ENCODE measurements around the gene HLTF.

HLTF gene

DNA sequence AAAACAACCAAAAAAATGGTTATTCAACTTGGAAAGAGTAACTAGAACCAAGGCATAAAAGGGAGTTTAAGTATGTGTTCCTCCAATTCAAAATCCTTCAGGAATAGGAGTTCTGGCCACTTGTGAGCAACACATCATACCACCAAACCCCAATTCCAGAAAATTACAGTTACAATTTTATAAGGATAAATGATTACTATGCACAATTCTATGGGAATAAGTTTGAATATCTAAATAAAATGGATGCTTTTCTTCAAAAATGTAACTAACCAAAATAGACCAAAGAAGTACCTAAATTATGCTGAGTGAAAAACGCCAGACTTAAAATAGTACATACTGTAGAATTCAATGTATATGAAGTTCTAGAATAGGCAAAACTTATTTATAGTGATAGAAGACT is 4.6 kb downstream of the HLTF start:
- Histone ChIP-seq H3K4me2 (ENCODE audit: low read depth, low read length) (no peak overlapping the region), H3K27me3 (replicated peaks; ENCODE audit: insufficient read depth, low read length) (no peaks in the 10 kb centered on the region), H3K9me2 (replicated peaks; ENCODE audit: insufficient read depth, low read length) (no peaks in the 10 kb centered on the region), H4K20me1 (ENCODE audit: insufficient read depth, low read length) (no peaks in the 10 kb centered on the region), H3K4me3 (ENCODE audit: low read length) (no peak overlapping the region), H3K9me3 (replicated peaks; ENCODE audit: insufficient read depth, low read length) (no peaks in the 10 kb centered on the region), H3K27ac (ENCODE audit: low read length) (no peak overlapping the region), H3F3A (ENCODE audit: insufficient read depth, low read length) (no peaks in the 10 kb centered on the region), H3K9ac (ENCODE audit: low read length) (no peak overlapping the region), H3K36me3 (replicated peaks; ENCODE audit: insufficient read depth, low read length) (no peaks in the 10 kb centered on the region; the same call in 1 of the 2 replicates), H3K79me2 (ENCODE audit: low read length) (peaks cover 21% of the 10 kb centered on the region), H2AFZ (ENCODE audit: low read length) (no peak overlapping the region), H3K4me1 (ENCODE audit: low read length) (peaks cover 9% of the 10 kb centered on the region; the same call in 1 of the 2 replicates)
- no peak for TF ChIP-seq EZH2phosphoT487 (IDR thresholded peaks at IDR 0.05; ENCODE audit: low read length)
- no peak for TF ChIP-seq EZH2 (optimal IDR thresholded peaks at IDR 0.05; ENCODE audit: low read depth, low read length)
- TF ChIP-seq, protein P1, sequence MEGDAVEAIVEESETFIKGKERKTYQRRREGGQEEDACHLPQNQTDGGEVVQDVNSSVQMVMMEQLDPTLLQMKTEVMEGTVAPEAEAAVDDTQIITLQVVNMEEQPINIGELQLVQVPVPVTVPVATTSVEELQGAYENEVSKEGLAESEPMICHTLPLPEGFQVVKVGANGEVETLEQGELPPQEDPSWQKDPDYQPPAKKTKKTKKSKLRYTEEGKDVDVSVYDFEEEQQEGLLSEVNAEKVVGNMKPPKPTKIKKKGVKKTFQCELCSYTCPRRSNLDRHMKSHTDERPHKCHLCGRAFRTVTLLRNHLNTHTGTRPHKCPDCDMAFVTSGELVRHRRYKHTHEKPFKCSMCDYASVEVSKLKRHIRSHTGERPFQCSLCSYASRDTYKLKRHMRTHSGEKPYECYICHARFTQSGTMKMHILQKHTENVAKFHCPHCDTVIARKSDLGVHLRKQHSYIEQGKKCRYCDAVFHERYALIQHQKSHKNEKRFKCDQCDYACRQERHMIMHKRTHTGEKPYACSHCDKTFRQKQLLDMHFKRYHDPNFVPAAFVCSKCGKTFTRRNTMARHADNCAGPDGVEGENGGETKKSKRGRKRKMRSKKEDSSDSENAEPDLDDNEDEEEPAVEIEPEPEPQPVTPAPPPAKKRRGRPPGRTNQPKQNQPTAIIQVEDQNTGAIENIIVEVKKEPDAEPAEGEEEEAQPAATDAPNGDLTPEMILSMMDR (IDR thresholded peaks at IDR 0.05; ENCODE audit: low read length): no peak
- DNase-seq: no peak

DNA sequence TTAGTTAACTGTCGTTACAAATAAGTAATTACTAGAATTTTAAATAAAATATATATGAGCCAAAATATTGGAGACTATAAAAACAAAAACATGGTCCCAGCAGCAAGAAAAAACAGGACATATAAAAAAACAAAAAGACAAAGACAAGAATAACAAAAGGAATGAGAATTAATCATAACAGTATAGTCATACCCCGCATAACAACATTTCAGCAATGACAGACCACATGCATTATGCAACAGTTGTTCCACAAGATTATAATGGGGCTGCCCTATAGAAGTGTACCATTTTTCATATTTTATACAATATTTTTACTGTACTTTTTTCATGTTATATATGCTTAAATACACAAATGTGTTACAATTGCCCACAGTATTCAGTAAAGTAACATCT is 5.6 kb downstream of the HLTF start:
- Histone ChIP-seq H3K4me1 (ENCODE audit: low read length) (0 out of 2 replicates have a peak, but pooled peaks cover 6% of the 10 kb centered on the region), H3F3A (ENCODE audit: insufficient read depth, low read length) (no peaks in the 10 kb centered on the region), H3K36me3 (replicated peaks; ENCODE audit: insufficient read depth, low read length) (no peaks in the 10 kb centered on the region; the same call in 1 of the 2 replicates)

DNA sequence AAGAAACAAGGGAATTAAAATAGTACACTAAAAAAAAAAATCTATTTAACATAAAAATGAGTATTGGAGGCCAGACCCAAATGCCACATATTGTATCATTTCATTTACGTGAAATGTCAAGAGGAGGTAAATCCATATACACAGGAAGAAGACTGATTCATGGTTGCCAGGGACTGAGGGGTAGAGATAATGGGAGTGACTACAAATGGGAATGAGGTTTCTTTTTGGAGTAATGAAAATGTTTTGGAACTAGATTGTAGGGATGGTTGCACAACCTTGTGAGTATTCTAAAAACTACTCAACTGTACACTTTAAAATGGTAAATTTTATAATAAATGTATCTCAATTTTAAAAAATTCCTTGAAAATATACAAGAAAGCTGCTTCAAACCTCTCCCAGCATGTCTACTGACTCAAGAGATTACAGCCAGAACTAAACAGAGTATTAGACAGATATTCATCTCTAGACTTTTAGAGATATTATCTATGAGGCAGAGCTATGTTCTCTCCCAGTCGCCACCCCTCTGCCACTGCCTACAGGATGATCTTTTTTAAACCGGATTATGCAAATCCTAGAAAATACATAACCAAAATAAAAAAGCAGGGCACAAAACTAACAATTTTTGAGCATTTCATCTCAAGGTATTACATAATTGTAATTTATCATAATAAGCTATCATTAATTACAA is 6.2 kb downstream of the HLTF start:
- Histone ChIP-seq H3K9me3 (replicated peaks; ENCODE audit: insufficient read depth, low read length) (no peaks in the 10 kb centered on the region), H3K9ac (ENCODE audit: low read length) (no peak overlapping the region), H3K79me2 (ENCODE audit: low read length) (peaks cover 17% of the 10 kb centered on the region)

More for the DNA sequence above, 5.6 kb downstream of the HLTF start:
- Histone ChIP-seq H3K27me3 (replicated peaks; ENCODE audit: insufficient read depth, low read length) (no peaks in the 10 kb centered on the region), H3K4me3 (ENCODE audit: low read length) (no peak overlapping the region), H3K4me2 (ENCODE audit: low read depth, low read length) (no peak overlapping the region), H3K9me2 (replicated peaks; ENCODE audit: insufficient read depth, low read length) (no peaks in the 10 kb centered on the region), H3K9me3 (replicated peaks; ENCODE audit: insufficient read depth, low read length) (no peaks in the 10 kb centered on the region), H3K79me2 (ENCODE audit: low read length) (peaks cover 21% of the 10 kb centered on the region), H2AFZ (ENCODE audit: low read length) (no peak overlapping the region), H3K9ac (ENCODE audit: low read length) (no peak overlapping the region), H4K20me1 (ENCODE audit: insufficient read depth, low read length) (no peaks in the 10 kb centered on the region), H3K27ac (ENCODE audit: low read length) (no peak overlapping the region)
- DNase-seq: no peak
- TF ChIP-seq EZH2phosphoT487 (IDR thresholded peaks at IDR 0.05; ENCODE audit: low read length) (no peak), EZH2 (optimal IDR thresholded peaks at IDR 0.05; ENCODE audit: low read depth, low read length) (no peak)
- TF ChIP-seq, protein P1 (IDR thresholded peaks at IDR 0.05; ENCODE audit: low read length): no peak

More for the DNA sequence above, 6.2 kb downstream of the HLTF start:
- H3K4me2 ChIP-seq (ENCODE audit: low read depth, low read length): no peak overlapping the region
- no peaks in the 10 kb centered on the region for H3K9me2 ChIP-seq (replicated peaks; ENCODE audit: insufficient read depth, low read length)
- no peak overlapping the region for H2AFZ ChIP-seq (ENCODE audit: low read length)
- DNase-seq: no peak
- no peaks in the 10 kb centered on the region; the same call in 1 of the 2 replicates for H3K36me3 ChIP-seq (replicated peaks; ENCODE audit: insufficient read depth, low read length)
- H3K27ac ChIP-seq (ENCODE audit: low read length): no peak overlapping the region
- no peaks in the 10 kb centered on the region for H3K27me3 ChIP-seq (replicated peaks; ENCODE audit: insufficient read depth, low read length)
- 0 out of 2 replicates have a peak, but pooled peaks cover 6% of the 10 kb centered on the region for H3K4me1 ChIP-seq (ENCODE audit: low read length)
- no peaks in the 10 kb centered on the region for H3F3A ChIP-seq (ENCODE audit: insufficient read depth, low read length)
- TF ChIP-seq EZH2 (optimal IDR thresholded peaks at IDR 0.05; ENCODE audit: low read depth, low read length): no peak
- no peak for TF ChIP-seq EZH2phosphoT487 (IDR thresholded peaks at IDR 0.05; ENCODE audit: low read length)
- TF ChIP-seq, protein P1 (IDR thresholded peaks at IDR 0.05; ENCODE audit: low read length): no peak
- no peaks in the 10 kb centered on the region for H4K20me1 ChIP-seq (ENCODE audit: insufficient read depth, low read length)
- H3K4me3 ChIP-seq (ENCODE audit: low read length): no peak overlapping the region
